ENCODE data around the gene RAD23B.

RAD23B gene

GRCh38 chr9:107375001-107375400 is 91.9 kb downstream of the RAD23B start:
- no peak for DNase-seq (ENCODE audit: low read depth in 2 of 2)

GRCh38 chr9:107375651-107376369 is 92.7 kb downstream of the RAD23B start:
- DNase-seq (ENCODE audit: low read depth in 2 of 2): no peak

GRCh38 chr9:107378006-107378405 is 94.9 kb downstream of the RAD23B start:
- DNase-seq (ENCODE audit: low read depth in 2 of 2): no peak
